HUES64 (cell line): ENCODE measurements around the gene OR52J3. TPM values are rescaled to one million over a fixed set of nuclear protein-coding genes. Genes with fewer than 3 reads are reported as not detected.

Source experiments
- H3K27ac ChIP-seq: 2 replicates; pipeline ENCODE4 v1.7.0; 2013; ENCODE audit warnings: low read depth, low read length, inconsistent platforms
- H3K27me3 ChIP-seq: 2 replicates; pipeline ENCODE4 v1.6.1; 2013; ENCODE audit warnings: mild to moderate bottlenecking, low read length; ENCODE audit not compliant: insufficient read depth
- H3K36me3 ChIP-seq: 2 replicates; pipeline ENCODE4 v1.6.1; 2013; ENCODE audit warnings: mild to moderate bottlenecking, low read length; ENCODE audit not compliant: insufficient read depth
- H3K4me1 ChIP-seq: 2 replicates; pipeline ENCODE4 v1.6.1; 2013; ENCODE audit warnings: mild to moderate bottlenecking, low read length, moderate library complexity; ENCODE audit not compliant: insufficient read depth
- H3K4me3 ChIP-seq: 2 replicates; pipeline ENCODE4 v1.5.1; 2013; ENCODE audit warnings: mild to moderate bottlenecking, low read length, moderate library complexity
- H3K9ac ChIP-seq: 2 replicates; pipeline ENCODE4 v1.6.1; 2013; ENCODE audit warnings: mild to moderate bottlenecking, low read depth, low read length
- H3K9me3 ChIP-seq: 2 replicates; pipeline ENCODE4 v1.6.1; 2013; ENCODE audit warnings: low read depth, low read length; ENCODE audit not compliant: insufficient read depth
- WGBS: fragments of 150-250, 120-280 bp; methylation state at CpG from one replicate; pipeline ENCODE4 v1.1.7; 2013; ENCODE audit warnings: missing lambda C conversion rate; 5-methylcytosine and 5-hydroxymethylcytosine counted together
- polyA plus RNA-seq, 2 experiments: library from polyadenylated mRNA; stranded (reverse); fragments of 50-300 nt; gene quantifications; one replicate each; pipeline ENCODE4 v1.2.3, GENCODE V29; 2013

OR52J3 gene
- polyA plus RNA-seq (2013, experiment 1 of 2): not detected
- polyA plus RNA-seq (2013, experiment 2 of 2): not detected

GRCh38 chr11:5046226-5046625, at the start of gene OR52J3:
OR52J3 (plus strand) TSS chr11:5046526; CDS start chr11:5046526, 0 bp downstream.
- H3K36me3 ChIP-seq: no peaks in the 10 kb centered on the region
- no peak within 1 kb of the TSS for H3K4me3 ChIP-seq
- no peaks in the 10 kb centered on the region for H3K4me1 ChIP-seq
- H3K27me3 ChIP-seq: no peaks in the 10 kb centered on the region
- no peaks in the 10 kb centered on the region for H3K9me3 ChIP-seq
- H3K27ac ChIP-seq: no peak within 1 kb of the TSS
- H3K9ac ChIP-seq: no peak within 1 kb of the TSS
- WGBS: 95% methylated on average over 1 of the region's 1 CpG

- Histone ChIP-seq H3K9me3 (no peaks in the 10 kb centered on the region), H3K27me3 (no peaks in the 10 kb centered on the region), H3K9ac (no peak overlapping the region), H3K4me1 (no peaks in the 10 kb centered on the region), H3K36me3 (no peaks in the 10 kb centered on the region), H3K27ac (no peak overlapping the region), H3K4me3 (no peak overlapping the region)
- 62% methylated on average over 5 of the region's 6 CpGs for WGBS
Measured at GRCh38 chr11:5004424-5005274, 41.7 kb upstream of the OR52J3 start.

- Histone ChIP-seq H3K4me3 (no peak overlapping the region), H3K27me3 (no peaks in the 10 kb centered on the region), H3K4me1 (no peaks in the 10 kb centered on the region), H3K9me3 (no peaks in the 10 kb centered on the region), H3K36me3 (no peaks in the 10 kb centered on the region), H3K27ac (no peak overlapping the region), H3K9ac (no peak overlapping the region)
- 97% methylated on average over 2 of the region's 2 CpGs for WGBS
Measured at GRCh38 chr11:5007561-5007960, 38.8 kb upstream of the OR52J3 start.

GRCh38 chr11:5011254-5011653, 35.1 kb upstream of the OR52J3 start:
- Histone ChIP-seq H3K36me3 (no peaks in the 10 kb centered on the region), H3K4me3 (no peak overlapping the region), H3K27me3 (no peaks in the 10 kb centered on the region), H3K9ac (no peak overlapping the region), H3K27ac (no peak overlapping the region), H3K9me3 (no peaks in the 10 kb centered on the region), H3K4me1 (no peaks in the 10 kb centered on the region)
- 90% methylated on average over 8 of the region's 8 CpGs for whole genome bisulfite sequencing

GRCh38 chr11:5013012-5013411, 33.3 kb upstream of the OR52J3 start:
- Histone ChIP-seq H3K4me1 (no peaks in the 10 kb centered on the region), H3K27ac (no peak overlapping the region), H3K9me3 (no peaks in the 10 kb centered on the region), H3K9ac (no peak overlapping the region), H3K27me3 (no peaks in the 10 kb centered on the region), H3K36me3 (no peaks in the 10 kb centered on the region), H3K4me3 (no peak overlapping the region)
- WGBS: 95% methylated on average over 1 of the region's 1 CpG

- no peaks in the 10 kb centered on the region for H3K4me1 ChIP-seq
- 88% methylated on average over 2 of the region's 2 CpGs for WGBS
- peaks cover 6% of the 10 kb centered on the region; the same call in 1 of the 2 replicates for H3K9me3 ChIP-seq
- H3K9ac ChIP-seq: no peak overlapping the region
- H3K27me3 ChIP-seq: no peaks in the 10 kb centered on the region
- H3K27ac ChIP-seq: no peak overlapping the region
- no peak overlapping the region for H3K4me3 ChIP-seq
- no peaks in the 10 kb centered on the region for H3K36me3 ChIP-seq
Measured at GRCh38 chr11:5021996-5022395, 24.3 kb upstream of the OR52J3 start.

GRCh38 chr11:5036669-5037068, 9.7 kb upstream of the OR52J3 start:
- 90% methylated on average over 2 of the region's 2 CpGs for WGBS
- no peak overlapping the region for H3K27ac ChIP-seq
- no peaks in the 10 kb centered on the region for H3K4me1 ChIP-seq
- H3K9me3 ChIP-seq: no peaks in the 10 kb centered on the region
- no peak overlapping the region for H3K4me3 ChIP-seq
- no peak overlapping the region for H3K9ac ChIP-seq
- no peaks in the 10 kb centered on the region for H3K36me3 ChIP-seq
- H3K27me3 ChIP-seq: no peaks in the 10 kb centered on the region

- Histone ChIP-seq H3K36me3 (no peaks in the 10 kb centered on the region), H3K9me3 (no peaks in the 10 kb centered on the region), H3K4me3 (no peak overlapping the region), H3K9ac (no peak overlapping the region), H3K4me1 (no peaks in the 10 kb centered on the region), H3K27ac (no peak overlapping the region), H3K27me3 (no peaks in the 10 kb centered on the region)
- 100% methylated on average over 2 of the region's 2 CpGs for WGBS
Measured at GRCh38 chr11:5037926-5038325, 8.4 kb upstream of the OR52J3 start.

- H3K9ac ChIP-seq: no peak overlapping the region
- no peaks in the 10 kb centered on the region for H3K27me3 ChIP-seq
- no peaks in the 10 kb centered on the region for H3K36me3 ChIP-seq
- H3K4me3 ChIP-seq: no peak overlapping the region
- H3K4me1 ChIP-seq: no peaks in the 10 kb centered on the region
- no peak overlapping the region for H3K27ac ChIP-seq
- H3K9me3 ChIP-seq: no peaks in the 10 kb centered on the region
- WGBS: 84% methylated on average over 1 of the region's 1 CpG
Measured at GRCh38 chr11:5038341-5038740, 8.0 kb upstream of the OR52J3 start.

- no peaks in the 10 kb centered on the region for H3K36me3 ChIP-seq
- no peak overlapping the region for H3K4me3 ChIP-seq
- H3K9me3 ChIP-seq: no peaks in the 10 kb centered on the region
- H3K4me1 ChIP-seq: no peaks in the 10 kb centered on the region
- no peak overlapping the region for H3K27ac ChIP-seq
- no peaks in the 10 kb centered on the region for H3K27me3 ChIP-seq
- H3K9ac ChIP-seq: no peak overlapping the region
- 90% methylated on average over 2 of the region's 4 CpGs for WGBS
Measured at GRCh38 chr11:5040876-5041275, 5.5 kb upstream of the OR52J3 start.

GRCh38 chr11:5042091-5042490, 4.2 kb upstream of the OR52J3 start:
- H3K36me3 ChIP-seq: no peaks in the 10 kb centered on the region
- H3K9me3 ChIP-seq: no peaks in the 10 kb centered on the region
- no peak overlapping the region for H3K4me3 ChIP-seq
- WGBS: 66% methylated on average over 3 of the region's 3 CpGs
- H3K4me1 ChIP-seq: no peaks in the 10 kb centered on the region
- H3K27me3 ChIP-seq: no peaks in the 10 kb centered on the region
- H3K9ac ChIP-seq: no peak overlapping the region
- H3K27ac ChIP-seq: no peak overlapping the region
